ENCODE results near the gene HSPBAP1.

HSPBAP1 gene

DNA sequence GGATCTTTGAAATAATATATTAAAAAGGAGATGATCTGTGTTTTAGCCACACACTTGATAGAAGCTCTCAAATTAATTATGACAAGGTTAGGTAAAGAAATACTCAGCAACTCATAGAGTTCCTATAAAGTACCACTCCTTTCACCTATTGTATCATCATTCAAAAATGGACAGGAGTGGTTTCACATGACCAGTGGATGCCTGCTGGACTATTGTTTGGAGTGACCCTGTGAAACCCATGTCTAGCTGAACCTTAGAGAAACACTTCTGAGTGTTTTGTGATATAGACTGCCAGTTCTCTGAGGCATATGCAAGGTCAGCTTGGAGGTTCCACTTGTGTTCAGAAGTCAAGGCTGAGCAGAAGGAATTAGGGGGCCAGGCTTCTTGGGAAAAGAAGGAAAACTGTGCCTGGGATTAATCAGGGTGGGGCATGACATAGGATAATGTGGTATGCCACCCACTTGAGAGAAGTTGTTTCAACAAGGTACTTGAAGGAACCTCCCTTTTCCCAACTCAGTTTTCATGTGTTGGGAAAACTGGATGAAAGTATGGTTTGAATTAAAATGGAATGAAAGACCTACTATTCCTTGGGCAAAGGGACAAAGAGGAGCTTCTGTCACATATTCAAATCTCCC is 97.6 kb downstream of the HSPBAP1 start (continued):
- TF ChIP-seq, protein P1, sequence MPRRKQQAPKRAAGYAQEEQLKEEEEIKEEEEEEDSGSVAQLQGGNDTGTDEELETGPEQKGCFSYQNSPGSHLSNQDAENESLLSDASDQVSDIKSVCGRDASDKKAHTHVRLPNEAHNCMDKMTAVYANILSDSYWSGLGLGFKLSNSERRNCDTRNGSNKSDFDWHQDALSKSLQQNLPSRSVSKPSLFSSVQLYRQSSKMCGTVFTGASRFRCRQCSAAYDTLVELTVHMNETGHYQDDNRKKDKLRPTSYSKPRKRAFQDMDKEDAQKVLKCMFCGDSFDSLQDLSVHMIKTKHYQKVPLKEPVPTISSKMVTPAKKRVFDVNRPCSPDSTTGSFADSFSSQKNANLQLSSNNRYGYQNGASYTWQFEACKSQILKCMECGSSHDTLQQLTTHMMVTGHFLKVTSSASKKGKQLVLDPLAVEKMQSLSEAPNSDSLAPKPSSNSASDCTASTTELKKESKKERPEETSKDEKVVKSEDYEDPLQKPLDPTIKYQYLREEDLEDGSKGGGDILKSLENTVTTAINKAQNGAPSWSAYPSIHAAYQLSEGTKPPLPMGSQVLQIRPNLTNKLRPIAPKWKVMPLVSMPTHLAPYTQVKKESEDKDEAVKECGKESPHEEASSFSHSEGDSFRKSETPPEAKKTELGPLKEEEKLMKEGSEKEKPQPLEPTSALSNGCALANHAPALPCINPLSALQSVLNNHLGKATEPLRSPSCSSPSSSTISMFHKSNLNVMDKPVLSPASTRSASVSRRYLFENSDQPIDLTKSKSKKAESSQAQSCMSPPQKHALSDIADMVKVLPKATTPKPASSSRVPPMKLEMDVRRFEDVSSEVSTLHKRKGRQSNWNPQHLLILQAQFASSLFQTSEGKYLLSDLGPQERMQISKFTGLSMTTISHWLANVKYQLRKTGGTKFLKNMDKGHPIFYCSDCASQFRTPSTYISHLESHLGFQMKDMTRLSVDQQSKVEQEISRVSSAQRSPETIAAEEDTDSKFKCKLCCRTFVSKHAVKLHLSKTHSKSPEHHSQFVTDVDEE (CRISPR knock-in tag; IDR thresholded peaks at IDR 0.05), result no peak

DNA sequence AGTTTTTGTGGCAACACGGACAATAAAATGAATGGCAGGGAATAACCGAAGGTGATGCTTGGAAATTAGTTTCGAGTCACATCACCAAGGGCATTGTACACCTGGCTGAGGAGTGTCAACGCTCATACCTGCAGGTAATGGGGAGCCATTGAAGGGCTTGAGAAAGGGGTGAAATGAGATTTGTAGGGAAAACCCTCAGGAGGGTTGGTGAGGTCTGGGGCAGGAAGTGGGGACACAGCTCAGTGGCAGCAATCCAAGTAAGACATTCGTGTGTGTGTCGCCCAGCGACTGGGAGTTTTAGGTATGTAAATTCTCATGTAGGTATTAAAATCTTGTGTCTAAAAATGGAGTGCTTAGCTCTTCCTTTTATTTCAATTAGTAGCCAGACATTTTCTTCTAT is 98.7 kb downstream of the HSPBAP1 start:
- no peak for ATAC-seq
- TF ChIP-seq ZC3H10 (CRISPR knock-in tag; IDR thresholded peaks at IDR 0.05) (no peak), BACH2 (CRISPR knock-in tag; IDR thresholded peaks at IDR 0.05; ENCODE audit: borderline replicate concordance) (no peak), ESRRG (CRISPR knock-in tag; IDR thresholded peaks at IDR 0.05) (no peak), ZNF70 (CRISPR knock-in tag; IDR thresholded peaks at IDR 0.05) (no peak), OSR1 (CRISPR knock-in tag; IDR thresholded peaks at IDR 0.05) (no peak), GLIS3 (CRISPR knock-in tag; IDR thresholded peaks at IDR 0.05) (no peak), TCF4 (CRISPR knock-in tag; IDR thresholded peaks at IDR 0.05; ENCODE audit: borderline replicate concordance) (no peak), CSDC2 (CRISPR knock-in tag; IDR thresholded peaks at IDR 0.05) (no peak), SNAI2 (CRISPR knock-in tag; IDR thresholded peaks at IDR 0.05) (no peak)
- TF ChIP-seq, protein P2, sequence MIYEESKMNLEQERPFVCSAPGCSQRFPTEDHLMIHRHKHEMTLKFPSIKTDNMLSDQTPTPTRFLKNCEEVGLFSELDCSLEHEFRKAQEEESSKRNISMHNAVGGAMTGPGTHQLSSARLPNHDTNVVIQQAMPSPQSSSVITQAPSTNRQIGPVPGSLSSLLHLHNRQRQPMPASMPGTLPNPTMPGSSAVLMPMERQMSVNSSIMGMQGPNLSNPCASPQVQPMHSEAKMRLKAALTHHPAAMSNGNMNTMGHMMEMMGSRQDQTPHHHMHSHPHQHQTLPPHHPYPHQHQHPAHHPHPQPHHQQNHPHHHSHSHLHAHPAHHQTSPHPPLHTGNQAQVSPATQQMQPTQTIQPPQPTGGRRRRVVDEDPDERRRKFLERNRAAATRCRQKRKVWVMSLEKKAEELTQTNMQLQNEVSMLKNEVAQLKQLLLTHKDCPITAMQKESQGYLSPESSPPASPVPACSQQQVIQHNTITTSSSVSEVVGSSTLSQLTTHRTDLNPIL (CRISPR knock-in tag; IDR thresholded peaks at IDR 0.05; ENCODE audit: low read depth), result no peak

DNA sequence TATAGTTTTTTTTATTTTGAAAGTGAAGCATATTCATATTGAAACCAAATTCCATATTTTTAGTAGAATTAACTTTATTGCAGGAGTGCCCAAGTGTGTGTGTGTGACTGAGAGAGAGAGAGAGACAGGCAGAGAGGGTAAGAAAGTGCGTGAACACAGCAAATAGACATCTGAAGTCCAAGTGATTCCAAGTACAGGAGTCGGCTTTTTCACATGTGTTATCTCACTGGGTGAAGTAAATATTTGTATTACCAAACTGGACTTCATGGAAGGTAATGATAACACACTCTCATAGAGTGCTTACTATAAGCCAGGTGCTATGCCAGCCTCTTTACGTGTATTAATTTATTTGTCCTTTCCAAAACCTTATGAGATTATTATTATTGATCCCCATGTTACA is 101.0 kb downstream of the HSPBAP1 start:
- TF ChIP-seq ZFP30 (CRISPR knock-in tag; IDR thresholded peaks at IDR 0.05) (no peak), ZNF565 (CRISPR knock-in tag; conservative IDR thresholded peaks at IDR 0.05; ENCODE audit: low read depth) (no peak), ISL1 (CRISPR knock-in tag; IDR thresholded peaks at IDR 0.05) (no peak), ZC3H10 (CRISPR knock-in tag; IDR thresholded peaks at IDR 0.05) (no peak), OSR1 (CRISPR knock-in tag; IDR thresholded peaks at IDR 0.05) (no peak), ZFP3 (CRISPR knock-in tag; IDR thresholded peaks at IDR 0.05) (no peak), CSDC2 (CRISPR knock-in tag; IDR thresholded peaks at IDR 0.05) (no peak), TOX (CRISPR knock-in tag; IDR thresholded peaks at IDR 0.05; ENCODE audit: borderline replicate concordance) (no peak), GLIS3 (CRISPR knock-in tag; IDR thresholded peaks at IDR 0.05) (no peak)
- TF ChIP-seq, protein P1 (CRISPR knock-in tag; IDR thresholded peaks at IDR 0.05), result no peak
- TF ChIP-seq, protein P3, sequence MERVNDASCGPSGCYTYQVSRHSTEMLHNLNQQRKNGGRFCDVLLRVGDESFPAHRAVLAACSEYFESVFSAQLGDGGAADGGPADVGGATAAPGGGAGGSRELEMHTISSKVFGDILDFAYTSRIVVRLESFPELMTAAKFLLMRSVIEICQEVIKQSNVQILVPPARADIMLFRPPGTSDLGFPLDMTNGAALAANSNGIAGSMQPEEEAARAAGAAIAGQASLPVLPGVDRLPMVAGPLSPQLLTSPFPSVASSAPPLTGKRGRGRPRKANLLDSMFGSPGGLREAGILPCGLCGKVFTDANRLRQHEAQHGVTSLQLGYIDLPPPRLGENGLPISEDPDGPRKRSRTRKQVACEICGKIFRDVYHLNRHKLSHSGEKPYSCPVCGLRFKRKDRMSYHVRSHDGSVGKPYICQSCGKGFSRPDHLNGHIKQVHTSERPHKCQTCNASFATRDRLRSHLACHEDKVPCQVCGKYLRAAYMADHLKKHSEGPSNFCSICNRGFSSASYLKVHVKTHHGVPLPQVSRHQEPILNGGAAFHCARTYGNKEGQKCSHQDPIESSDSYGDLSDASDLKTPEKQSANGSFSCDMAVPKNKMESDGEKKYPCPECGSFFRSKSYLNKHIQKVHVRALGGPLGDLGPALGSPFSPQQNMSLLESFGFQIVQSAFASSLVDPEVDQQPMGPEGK (CRISPR knock-in tag; IDR thresholded peaks at IDR 0.05; ENCODE audit: borderline replicate concordance), result no peak
- TF ChIP-seq, protein P4, sequence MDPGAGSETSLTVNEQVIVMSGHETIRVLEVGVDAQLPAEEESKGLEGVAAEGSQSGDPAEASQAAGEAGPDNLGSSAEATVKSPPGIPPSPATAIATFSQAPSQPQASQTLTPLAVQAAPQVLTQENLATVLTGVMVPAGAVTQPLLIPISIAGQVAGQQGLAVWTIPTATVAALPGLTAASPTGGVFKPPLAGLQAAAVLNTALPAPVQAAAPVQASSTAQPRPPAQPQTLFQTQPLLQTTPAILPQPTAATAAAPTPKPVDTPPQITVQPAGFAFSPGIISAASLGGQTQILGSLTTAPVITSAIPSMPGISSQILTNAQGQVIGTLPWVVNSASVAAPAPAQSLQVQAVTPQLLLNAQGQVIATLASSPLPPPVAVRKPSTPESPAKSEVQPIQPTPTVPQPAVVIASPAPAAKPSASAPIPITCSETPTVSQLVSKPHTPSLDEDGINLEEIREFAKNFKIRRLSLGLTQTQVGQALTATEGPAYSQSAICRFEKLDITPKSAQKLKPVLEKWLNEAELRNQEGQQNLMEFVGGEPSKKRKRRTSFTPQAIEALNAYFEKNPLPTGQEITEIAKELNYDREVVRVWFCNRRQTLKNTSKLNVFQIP (CRISPR knock-in tag; IDR thresholded peaks at IDR 0.05; ENCODE audit: borderline replicate concordance, low read depth), result no peak
- TF ChIP-seq, protein P2 (CRISPR knock-in tag; IDR thresholded peaks at IDR 0.05; ENCODE audit: low read depth), result no peak
- ATAC-seq, result no peak

Measured in SK-N-SH treated with all-trans-retinoic acid at 6 μM for 48 hours (cell line).